Chondrocyte (in vitro differentiated cells): ENCODE measurements around the gene PATE4. TPM values are rescaled to one million over a fixed set of nuclear protein-coding genes. Genes with fewer than 3 reads are reported as not detected.

Experiments used
- DNase-seq: peaks from one replicate; pipeline ENCODE4 v3.0.0; 2021; ENCODE audit warnings: mixed read lengths, low spot score
- H3K27ac Mint-ChIP-seq: one replicate; pipeline ENCODE4 v1.8.0; 2021; ENCODE audit warnings: mild to moderate bottlenecking, moderate library complexity, mixed read lengths; ENCODE audit not compliant: unreplicated experiment
- H3K27me3 Mint-ChIP-seq: 2 replicates; pipeline ENCODE4 v1.8.0; 2021; ENCODE audit warnings: low read depth, mixed read lengths
- H3K36me3 Mint-ChIP-seq: 2 replicates; pipeline ENCODE4 v1.8.0; 2021; ENCODE audit warnings: low read depth, mixed read lengths
- H3K4me1 Mint-ChIP-seq: 2 replicates; pipeline ENCODE4 v1.8.0; 2021; ENCODE audit warnings: low read depth, mild to moderate bottlenecking, mixed read lengths
- H3K4me3 Mint-ChIP-seq: one replicate; pipeline ENCODE4 v1.8.0; 2021; ENCODE audit warnings: mild to moderate bottlenecking, moderate library complexity, mixed read lengths; ENCODE audit not compliant: unreplicated experiment
- H3K9me3 Mint-ChIP-seq: 2 replicates; pipeline ENCODE4 v1.8.0; 2021; ENCODE audit warnings: low read depth, mixed read lengths
- long read RNA-seq: library from polyadenylated mRNA; stranded (forward); transcript quantifications from one replicate; pipeline ENCODE4 v2.0.0, GENCODE V29; 2021
- total RNA-seq: library from RNA; stranded (reverse); gene quantifications from 3 replicates; pipeline ENCODE4 v1.2.1, GENCODE V29; 2021
- TF ChIP-seq, protein P1 (sequence below): fragments of 200-600 bp; sonication (generic); IDR thresholded peaks from 2 replicates; pipeline ENCODE4 v1.5.0; 2021; ENCODE audit warnings: antibody characterized with exemption, mild to moderate bottlenecking, moderate library complexity

PATE4 gene, protein sequence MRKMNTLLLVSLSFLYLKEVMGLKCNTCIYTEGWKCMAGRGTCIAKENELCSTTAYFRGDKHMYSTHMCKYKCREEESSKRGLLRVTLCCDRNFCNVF
- total RNA-seq, result not detected in 3 replicates
- long read RNA-seq, result 0 reads

GRCh38 chr11:125833016-125833415 lies at the start of gene PATE4:
TSS of gene PATE4 (plus strand) at chr11:125833316. CDS start at chr11:125833360, 44 bp downstream.
- H3K27me3 Mint-ChIP-seq, result peaks cover 30% of the 10 kb centered on the region
- no peak for DNase-seq
- peaks cover 7% of the 10 kb centered on the region for H3K9me3 Mint-ChIP-seq
- TF ChIP-seq, protein P1, sequence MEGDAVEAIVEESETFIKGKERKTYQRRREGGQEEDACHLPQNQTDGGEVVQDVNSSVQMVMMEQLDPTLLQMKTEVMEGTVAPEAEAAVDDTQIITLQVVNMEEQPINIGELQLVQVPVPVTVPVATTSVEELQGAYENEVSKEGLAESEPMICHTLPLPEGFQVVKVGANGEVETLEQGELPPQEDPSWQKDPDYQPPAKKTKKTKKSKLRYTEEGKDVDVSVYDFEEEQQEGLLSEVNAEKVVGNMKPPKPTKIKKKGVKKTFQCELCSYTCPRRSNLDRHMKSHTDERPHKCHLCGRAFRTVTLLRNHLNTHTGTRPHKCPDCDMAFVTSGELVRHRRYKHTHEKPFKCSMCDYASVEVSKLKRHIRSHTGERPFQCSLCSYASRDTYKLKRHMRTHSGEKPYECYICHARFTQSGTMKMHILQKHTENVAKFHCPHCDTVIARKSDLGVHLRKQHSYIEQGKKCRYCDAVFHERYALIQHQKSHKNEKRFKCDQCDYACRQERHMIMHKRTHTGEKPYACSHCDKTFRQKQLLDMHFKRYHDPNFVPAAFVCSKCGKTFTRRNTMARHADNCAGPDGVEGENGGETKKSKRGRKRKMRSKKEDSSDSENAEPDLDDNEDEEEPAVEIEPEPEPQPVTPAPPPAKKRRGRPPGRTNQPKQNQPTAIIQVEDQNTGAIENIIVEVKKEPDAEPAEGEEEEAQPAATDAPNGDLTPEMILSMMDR, result no peak
- H3K36me3 Mint-ChIP-seq, result no peaks in the 10 kb centered on the region
- no peaks in the 10 kb centered on the region for H3K4me1 Mint-ChIP-seq
- H3K4me3 Mint-ChIP-seq, result no peak within 1 kb of the TSS
- no peak within 1 kb of the TSS for H3K27ac Mint-ChIP-seq

- Mint-ChIP-seq H3K36me3 (peaks cover 1% of the 10 kb centered on the region), H3K4me1 (no peaks in the 10 kb centered on the region), H3K4me3 (no peak overlapping the region), H3K27me3 (peaks cover 22% of the 10 kb centered on the region), H3K9me3 (peaks cover 6% of the 10 kb centered on the region), H3K27ac (no peak overlapping the region)
- TF ChIP-seq, protein P1, result no peak
- no peak for DNase-seq
Measured at GRCh38 chr11:125784678-125785077, 48.4 kb upstream of the PATE4 start.

DNA sequence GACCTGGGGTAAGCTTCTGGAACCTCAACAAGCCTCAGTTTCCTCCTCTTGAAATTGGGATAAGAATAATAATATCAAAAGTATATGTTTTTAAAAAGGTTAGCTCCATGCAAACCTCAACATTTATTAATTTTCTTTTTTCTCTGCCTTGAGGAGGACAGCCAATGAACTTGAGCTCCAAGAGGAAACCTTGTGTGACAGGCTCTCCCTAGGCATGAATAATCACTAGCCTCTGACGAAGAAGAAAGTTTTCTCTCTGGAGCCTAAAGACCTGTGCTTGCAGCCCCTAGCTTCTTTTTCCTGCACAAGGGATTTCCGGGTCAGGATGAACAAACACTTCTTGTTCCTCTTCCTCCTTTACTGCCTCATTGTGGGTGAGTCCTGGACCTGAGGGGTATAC lies 45.3 kb upstream of the PATE4 start, which contains the start of gene PATE3:
Gene PATE3 (plus strand): TSS at position 301 of the 400 bp plus-strand sequence. CDS start 25 bp downstream, at position 326.
- peaks cover 17% of the 10 kb centered on the region for H3K27me3 Mint-ChIP-seq

GRCh38 chr11:125790825-125791224 lies 42.3 kb upstream of the PATE4 start:
- Mint-ChIP-seq H3K4me3 (no peak overlapping the region), H3K9me3 (peaks cover 34% of the 10 kb centered on the region)

More for the DNA sequence above, 45.3 kb upstream of the PATE4 start, which contains the start of gene PATE3:
- H3K36me3 Mint-ChIP-seq, result no peaks in the 10 kb centered on the region
- H3K9me3 Mint-ChIP-seq, result peaks cover 8% of the 10 kb centered on the region
- no peak within 1 kb of the TSS for H3K4me3 Mint-ChIP-seq
- H3K4me1 Mint-ChIP-seq, result no peaks in the 10 kb centered on the region
- H3K27ac Mint-ChIP-seq, result no peak within 1 kb of the TSS
- DNase-seq, result no peak
- TF ChIP-seq, protein P1, result no peak

DNA sequence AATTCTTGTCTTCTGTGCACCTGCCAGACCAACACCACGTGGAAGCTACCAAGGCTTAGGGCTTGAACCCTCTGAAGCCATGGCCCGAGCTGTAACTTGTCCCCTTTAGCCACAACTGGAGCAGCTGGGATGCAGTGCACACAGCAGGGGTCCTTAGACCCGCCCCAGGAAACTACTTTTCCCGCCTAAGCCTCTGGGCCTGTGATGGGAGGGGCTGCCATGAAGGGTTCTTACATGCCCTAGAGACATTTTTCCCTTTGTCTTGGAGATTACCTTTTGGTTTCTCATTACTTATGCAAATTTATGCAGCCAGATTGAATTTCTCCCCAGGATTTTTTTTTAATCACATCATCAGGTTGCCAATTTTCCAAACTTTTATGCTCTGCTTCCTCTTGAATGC lies 35.5 kb upstream of the PATE4 start:
- Mint-ChIP-seq H3K9me3 (peaks cover 77% of the 10 kb centered on the region), H3K27me3 (peaks cover 4% of the 10 kb centered on the region), H3K27ac (no peak overlapping the region), H3K36me3 (peaks cover 6% of the 10 kb centered on the region), H3K4me3 (no peak overlapping the region), H3K4me1 (no peaks in the 10 kb centered on the region)
- TF ChIP-seq, protein P1, result no peak
- DNase-seq, result no peak

More at GRCh38 chr11:125790825-125791224, 42.3 kb upstream of the PATE4 start:
- DNase-seq, result no peak
- Mint-ChIP-seq H3K36me3 (peaks cover 2% of the 10 kb centered on the region), H3K27ac (no peak overlapping the region), H3K27me3 (peaks cover 15% of the 10 kb centered on the region), H3K4me1 (no peaks in the 10 kb centered on the region)
- TF ChIP-seq, protein P1, result no peak
